Gastrocnemius medialis (tissue), 4 donors: Measurements from ENCODE around the gene DNMBP.

Experiments used
- CTCF ChIP-seq, 5 experiments: fragments of 450-650 bp in 3 of 5; fragments of 200-600 bp in 2 of 5; sonication (generic) in 2 of 5; IDR thresholded peaks in 4 of 5; conservative IDR thresholded peaks in 1 of 5; 1 replicate in 4 of 5; 2 replicates in 1 of 5; pipeline ENCODE4 v1.5.1; 2016 to 2019; ENCODE audit warnings: antibody characterized with exemption in 5 of 5, mild to moderate bottlenecking in 3 of 5, moderate library complexity in 3 of 5
- POLR2A ChIP-seq, 2 donors: fragments of 450-650 bp; IDR thresholded peaks; one replicate each; pipeline ENCODE4 v1.6.1; 2017; ENCODE audit warnings: antibody characterized with exemption in 2 of 2, mild to moderate bottlenecking in 2 of 2, moderate library complexity in 2 of 2

GRCh38 chr10:100008708-100009282, 952 bp downstream of the DNMBP start:
- TF ChIP-seq POLR2A (IDR thresholded peaks at IDR 0.05), result no peak
- no peak for TF ChIP-seq CTCF (IDR thresholded peaks at IDR 0.05 in 4 of 5, conservative IDR thresholded peaks at IDR 0.05 in 1 of 5)
